Activated T-cell treated with anti-CD3 and anti-CD28 coated beads, Interleukin-2, amount 50 U/mL, for 4 hours (primary cell): ENCODE measurements around the gene SAT2. TPM values are rescaled to one million over a fixed set of nuclear protein-coding genes. Genes with fewer than 3 reads are reported as not detected.

Experiments
- ATAC-seq, 2 donors: fragments of 200-7000 bp; cut with Tn5 transposase; one replicate each; pipeline ENCODE4 v1.10.0; 2021
- DNase-seq: peaks from one replicate; pipeline ENCODE4 v3.0.0-alpha.2; 2020
- H3K27me3 Mint-ChIP-seq: one replicate; pipeline ENCODE4 v1.8.0; 2021; ENCODE audit warnings: low read depth, mixed read lengths
- H3K36me3 Mint-ChIP-seq: one replicate; pipeline ENCODE4 v1.8.0; 2022; ENCODE audit warnings: mixed read lengths; ENCODE audit not compliant: insufficient read depth
- H3K4me1 Mint-ChIP-seq: one replicate; pipeline ENCODE4 v1.8.0; 2021; ENCODE audit warnings: low read depth, mixed read lengths
- H3K4me3 Mint-ChIP-seq: one replicate; pipeline ENCODE4 v1.8.0; 2021; ENCODE audit warnings: mild to moderate bottlenecking, moderate library complexity, mixed read lengths
- H3K9me3 Mint-ChIP-seq: one replicate; pipeline ENCODE4 v1.8.0; 2021; ENCODE audit warnings: mixed read lengths
- total RNA-seq, 3 donors: library from RNA; stranded (reverse); gene quantifications; one replicate each; pipeline ENCODE4 v1.2.1, GENCODE V29; 2021

SAT2 gene
- 10 to 100 TPM; 14.9 to 18.1 (median 16.8) TPM for total RNA-seq

GRCh38 chr17:7627250-7628121 is at the start of gene SAT2:
SAT2 (minus strand) TSS chr17:7627821; CDS start chr17:7627635, 186 bp downstream.
- DNase-seq: peak; percentile 81
- H3K9me3 Mint-ChIP-seq: no peaks in the 10 kb centered on the region
- H3K36me3 Mint-ChIP-seq: no peaks in the 10 kb centered on the region
- peak; percentile 96 to 97 for ATAC-seq
- peak within 1 kb of the TSS; percentile 87 for H3K4me3 Mint-ChIP-seq
- H3K27me3 Mint-ChIP-seq: no peaks in the 10 kb centered on the region
- H3K4me1 Mint-ChIP-seq: peaks cover 17% of the 10 kb centered on the region

GRCh38 chr17:7676533-7676932 is 48.9 kb upstream of the SAT2 start:
- Mint-ChIP-seq H3K9me3 (peaks cover 9% of the 10 kb centered on the region), H3K4me3 (no peak overlapping the region), H3K4me1 (peaks cover 3% of the 10 kb centered on the region), H3K36me3 (peaks cover 30% of the 10 kb centered on the region), H3K27me3 (no peaks in the 10 kb centered on the region)
- no peak for ATAC-seq
- no peak for DNase-seq

- Mint-ChIP-seq H3K9me3 (peaks cover 9% of the 10 kb centered on the region), H3K36me3 (peaks cover 37% of the 10 kb centered on the region), H3K27me3 (no peaks in the 10 kb centered on the region), H3K4me3 (no peak overlapping the region), H3K4me1 (peaks cover 3% of the 10 kb centered on the region)
- ATAC-seq (no peak), DNase-seq (no peak)
Measured at GRCh38 chr17:7674934-7675333, 47.3 kb upstream of the SAT2 start.

DNA sequence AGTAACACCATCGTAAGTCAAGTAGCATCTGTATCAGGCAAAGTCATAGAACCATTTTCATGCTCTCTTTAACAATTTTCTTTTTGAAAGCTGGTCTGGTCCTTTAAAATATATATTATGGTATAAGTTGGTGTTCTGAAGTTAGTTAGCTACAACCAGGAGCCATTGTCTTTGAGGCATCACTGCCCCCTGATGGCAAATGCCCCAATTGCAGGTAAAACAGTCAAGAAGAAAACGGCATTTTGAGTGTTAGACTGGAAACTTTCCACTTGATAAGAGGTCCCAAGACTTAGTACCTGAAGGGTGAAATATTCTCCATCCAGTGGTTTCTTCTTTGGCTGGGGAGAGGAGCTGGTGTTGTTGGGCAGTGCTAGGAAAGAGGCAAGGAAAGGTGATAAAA is 45.6 kb upstream of the SAT2 start:
- DNase-seq: peak; percentile 41
- peaks cover 38% of the 10 kb centered on the region for H3K36me3 Mint-ChIP-seq

GRCh38 chr17:7668482-7668881 is 40.9 kb upstream of the SAT2 start:
- peaks cover 3% of the 10 kb centered on the region for H3K9me3 Mint-ChIP-seq
- no peak for ATAC-seq
- no peaks in the 10 kb centered on the region for H3K4me1 Mint-ChIP-seq
- H3K27me3 Mint-ChIP-seq: no peaks in the 10 kb centered on the region
- H3K36me3 Mint-ChIP-seq: peaks cover 25% of the 10 kb centered on the region
- no peak for DNase-seq
- H3K4me3 Mint-ChIP-seq: no peak overlapping the region

More for the DNA sequence above, 45.6 kb upstream of the SAT2 start:
- Mint-ChIP-seq H3K4me3 (no peak overlapping the region), H3K9me3 (peaks cover 9% of the 10 kb centered on the region), H3K4me1 (peaks cover 3% of the 10 kb centered on the region), H3K27me3 (no peaks in the 10 kb centered on the region)
- no peak for ATAC-seq

GRCh38 chr17:7667656-7668406 is 40.2 kb upstream of the SAT2 start:
- Mint-ChIP-seq H3K9me3 (no peaks in the 10 kb centered on the region), H3K27me3 (no peaks in the 10 kb centered on the region), H3K4me1 (no peaks in the 10 kb centered on the region), H3K36me3 (peaks cover 20% of the 10 kb centered on the region), H3K4me3 (no peak overlapping the region)
- ATAC-seq: no peak
- no peak for DNase-seq

DNA sequence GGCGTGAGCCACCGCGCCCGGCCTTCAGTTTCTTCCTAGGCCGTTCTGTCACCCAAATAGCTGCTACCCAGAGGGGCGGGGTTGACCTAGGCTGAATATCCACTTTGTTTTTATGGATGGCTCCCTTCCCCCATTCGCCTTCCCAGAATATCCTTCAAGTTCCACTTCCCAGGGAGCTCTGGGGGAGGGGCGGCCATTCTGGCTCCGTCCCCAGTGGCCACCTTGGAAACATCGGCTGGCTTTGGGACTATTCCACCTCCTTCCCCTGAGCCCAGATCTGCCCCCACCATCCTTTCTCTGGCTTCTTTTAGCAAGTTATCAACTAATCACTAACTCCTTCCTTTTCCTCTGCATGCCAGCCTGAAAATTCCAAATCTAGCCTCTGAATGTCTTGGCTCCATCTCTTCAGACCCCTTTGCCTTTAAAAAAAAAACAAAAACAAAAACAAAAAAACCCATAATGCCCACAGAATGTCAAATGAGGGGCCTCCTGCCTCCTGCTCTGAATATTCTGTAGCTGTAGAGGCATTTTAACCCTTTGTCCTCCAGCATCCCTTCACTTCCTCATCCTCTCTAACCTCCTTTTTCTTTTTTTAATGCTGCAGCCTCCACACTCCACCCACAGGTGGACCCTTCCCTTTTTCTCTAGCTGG is 29.5 kb upstream of the SAT2 start:
- H3K27me3 Mint-ChIP-seq: peaks cover 2% of the 10 kb centered on the region
- DNase-seq (no peak), ATAC-seq (no peak)
- no peak overlapping the region for H3K4me3 Mint-ChIP-seq
- peaks cover under 1% of the 10 kb centered on the region for H3K4me1 Mint-ChIP-seq
- H3K36me3 Mint-ChIP-seq: no peaks in the 10 kb centered on the region
- no peaks in the 10 kb centered on the region for H3K9me3 Mint-ChIP-seq

GRCh38 chr17:7655541-7655840 is 27.9 kb upstream of the SAT2 start:
- Mint-ChIP-seq H3K27me3 (peaks cover 12% of the 10 kb centered on the region), H3K9me3 (no peaks in the 10 kb centered on the region), H3K36me3 (no peaks in the 10 kb centered on the region), H3K4me3 (no peak overlapping the region), H3K4me1 (peaks cover 9% of the 10 kb centered on the region)
- ATAC-seq (no peak), DNase-seq (no peak)

DNA sequence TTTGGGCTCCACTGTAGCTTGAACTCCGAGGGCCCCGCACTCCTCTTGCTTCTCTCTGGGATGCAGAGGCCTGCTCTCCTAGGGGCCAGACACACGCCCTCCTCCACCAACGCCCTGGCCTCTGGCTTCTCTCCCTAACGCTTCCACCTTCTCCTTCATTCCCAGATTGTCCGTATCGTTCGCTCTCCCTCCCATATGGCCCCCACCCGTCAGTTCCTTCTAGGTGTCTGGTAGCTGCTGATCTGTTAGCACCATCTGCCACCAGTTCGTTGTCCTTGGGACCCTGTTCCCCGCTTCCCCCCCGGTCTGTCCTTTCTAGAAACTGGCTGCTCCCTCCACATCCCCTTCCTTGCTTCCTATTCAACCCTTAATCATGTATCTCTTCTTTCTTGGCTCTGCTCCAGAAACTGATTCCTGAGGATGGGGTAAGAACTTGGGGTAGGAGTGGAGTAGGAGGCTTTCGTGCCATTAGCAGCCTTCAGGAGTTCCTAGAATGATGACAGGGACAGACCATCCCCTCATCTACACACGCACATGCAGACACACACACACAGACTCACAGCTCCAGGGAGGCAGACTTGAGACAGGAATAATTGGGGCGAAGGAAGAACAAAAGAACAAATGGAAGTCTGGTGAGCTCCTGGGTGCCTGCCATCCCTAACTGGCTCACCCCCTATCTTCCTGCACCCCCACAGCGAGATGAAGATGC is 27.4 kb upstream of the SAT2 start:
- Mint-ChIP-seq H3K27me3 (peaks cover 17% of the 10 kb centered on the region), H3K4me3 (no peak overlapping the region), H3K9me3 (no peaks in the 10 kb centered on the region), H3K36me3 (no peaks in the 10 kb centered on the region), H3K4me1 (peaks cover 14% of the 10 kb centered on the region)
- DNase-seq (no peak), ATAC-seq (no peak)

DNA sequence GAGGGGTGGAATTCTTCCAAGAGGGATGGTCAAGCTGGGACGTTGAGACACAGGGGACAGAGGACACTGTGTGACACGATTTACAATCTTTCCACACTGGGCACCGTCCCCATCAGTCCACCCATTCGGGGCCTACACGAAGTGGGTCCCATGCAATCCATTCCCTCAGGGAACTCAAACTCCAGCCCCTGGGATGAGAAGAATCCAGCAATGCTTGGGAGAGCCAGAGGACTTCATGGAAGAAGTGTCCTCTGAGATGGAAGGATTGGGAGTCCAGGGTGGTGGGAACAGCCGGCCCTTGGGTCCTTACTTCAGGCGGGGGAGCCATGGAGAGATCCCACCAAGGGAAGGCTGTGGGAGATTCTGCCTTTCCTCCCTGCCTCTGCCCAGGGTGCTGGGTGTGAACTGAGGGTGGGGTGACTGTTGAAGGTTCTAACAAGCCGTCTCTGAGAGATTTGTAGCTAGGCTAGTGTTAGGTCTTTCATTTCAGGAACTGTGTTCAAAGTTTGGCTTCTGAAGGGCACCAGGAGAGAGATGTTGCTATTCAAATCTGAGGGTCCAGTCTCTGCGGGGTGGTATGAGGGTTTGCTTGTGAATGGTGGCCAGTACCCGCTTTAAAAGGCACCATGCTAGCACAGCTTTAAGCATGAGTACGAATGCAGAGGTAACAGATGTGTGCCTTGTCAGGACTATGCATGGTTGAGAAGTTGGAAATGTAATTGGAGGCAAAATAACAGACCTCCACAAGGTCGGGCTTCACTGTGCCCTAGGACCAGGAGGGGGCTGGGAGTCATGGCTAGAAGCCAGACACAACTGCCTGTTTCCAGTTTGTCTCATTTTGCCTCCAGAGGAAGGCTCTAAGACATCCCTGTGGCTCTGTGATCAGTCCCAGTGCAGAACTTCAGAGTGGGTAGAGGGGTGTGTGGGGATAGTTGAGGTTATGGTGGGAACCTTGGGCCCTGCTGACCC is 25.1 kb upstream of the SAT2 start:
- DNase-seq (no peak), ATAC-seq (no peak)
- H3K4me3 Mint-ChIP-seq: no peak overlapping the region
- peaks cover 17% of the 10 kb centered on the region for H3K4me1 Mint-ChIP-seq
- H3K27me3 Mint-ChIP-seq: peaks cover 31% of the 10 kb centered on the region
- no peaks in the 10 kb centered on the region for H3K9me3 Mint-ChIP-seq
- no peaks in the 10 kb centered on the region for H3K36me3 Mint-ChIP-seq

DNA sequence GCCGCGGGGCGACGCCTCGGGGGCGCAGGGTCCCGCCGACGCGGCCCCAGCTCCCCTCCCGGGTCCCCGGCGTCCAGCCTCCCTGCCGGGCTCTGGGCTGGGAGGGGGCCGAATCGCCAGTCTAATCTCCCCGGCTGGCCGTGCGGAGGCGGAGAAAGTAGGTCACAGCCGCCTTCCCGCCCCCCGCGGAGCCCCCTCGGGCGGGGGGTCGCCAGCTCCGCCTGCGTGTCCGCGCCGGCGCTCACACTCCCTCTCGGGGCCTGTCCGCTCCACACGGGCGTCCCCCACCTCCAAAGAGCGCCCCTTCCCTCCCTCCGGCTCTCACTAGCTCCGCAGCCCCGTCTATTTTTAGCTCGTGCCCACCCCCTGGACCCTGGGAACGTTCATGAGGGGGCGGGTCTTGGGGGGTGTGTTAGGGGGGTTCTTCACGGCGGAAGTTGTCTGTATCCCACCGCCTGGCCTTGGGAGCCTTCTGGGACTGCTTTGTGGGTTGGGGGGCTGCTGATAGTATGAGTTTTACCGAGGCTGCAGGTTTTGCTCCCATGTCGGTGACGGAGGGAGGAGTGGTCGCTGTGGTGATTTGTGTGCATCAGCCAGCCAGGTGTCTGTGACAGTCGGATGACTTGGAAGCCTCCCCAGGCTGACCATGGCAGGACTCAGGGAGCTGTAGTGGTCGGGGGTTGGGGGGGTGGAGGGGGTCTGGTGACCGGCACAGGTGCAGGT is 24.2 kb upstream of the SAT2 start:
- Mint-ChIP-seq H3K4me3 (peak overlapping the region; percentile 49), H3K27me3 (peaks cover 35% of the 10 kb centered on the region), H3K36me3 (no peaks in the 10 kb centered on the region), H3K9me3 (no peaks in the 10 kb centered on the region), H3K4me1 (peaks cover 17% of the 10 kb centered on the region)
- DNase-seq (no peak), ATAC-seq (no peak)

- H3K9me3 Mint-ChIP-seq: no peaks in the 10 kb centered on the region
- ATAC-seq: peak in 1 of 2 donors; percentile 3
- no peak for DNase-seq
Measured at GRCh38 chr17:7651097-7651664, 23.6 kb upstream of the SAT2 start.

More at GRCh38 chr17:7651097-7651664, 23.6 kb upstream of the SAT2 start:
- peak overlapping the region; percentile 64 for H3K4me3 Mint-ChIP-seq
- no peaks in the 10 kb centered on the region for H3K36me3 Mint-ChIP-seq
- H3K4me1 Mint-ChIP-seq: peaks cover 17% of the 10 kb centered on the region
- peaks cover 40% of the 10 kb centered on the region for H3K27me3 Mint-ChIP-seq
